Measurements from ENCODE around the gene LIMK2. TPM values are rescaled to one million over a fixed set of nuclear protein-coding genes. Genes with fewer than 3 reads are reported as not detected.
A peak's percentile ranks its signal among the peaks of the same experiment; 100 is the strongest.

LIMK2 gene
- total RNA-seq, 1 donor from 2014 or later: 18.4 TPM

DNA sequence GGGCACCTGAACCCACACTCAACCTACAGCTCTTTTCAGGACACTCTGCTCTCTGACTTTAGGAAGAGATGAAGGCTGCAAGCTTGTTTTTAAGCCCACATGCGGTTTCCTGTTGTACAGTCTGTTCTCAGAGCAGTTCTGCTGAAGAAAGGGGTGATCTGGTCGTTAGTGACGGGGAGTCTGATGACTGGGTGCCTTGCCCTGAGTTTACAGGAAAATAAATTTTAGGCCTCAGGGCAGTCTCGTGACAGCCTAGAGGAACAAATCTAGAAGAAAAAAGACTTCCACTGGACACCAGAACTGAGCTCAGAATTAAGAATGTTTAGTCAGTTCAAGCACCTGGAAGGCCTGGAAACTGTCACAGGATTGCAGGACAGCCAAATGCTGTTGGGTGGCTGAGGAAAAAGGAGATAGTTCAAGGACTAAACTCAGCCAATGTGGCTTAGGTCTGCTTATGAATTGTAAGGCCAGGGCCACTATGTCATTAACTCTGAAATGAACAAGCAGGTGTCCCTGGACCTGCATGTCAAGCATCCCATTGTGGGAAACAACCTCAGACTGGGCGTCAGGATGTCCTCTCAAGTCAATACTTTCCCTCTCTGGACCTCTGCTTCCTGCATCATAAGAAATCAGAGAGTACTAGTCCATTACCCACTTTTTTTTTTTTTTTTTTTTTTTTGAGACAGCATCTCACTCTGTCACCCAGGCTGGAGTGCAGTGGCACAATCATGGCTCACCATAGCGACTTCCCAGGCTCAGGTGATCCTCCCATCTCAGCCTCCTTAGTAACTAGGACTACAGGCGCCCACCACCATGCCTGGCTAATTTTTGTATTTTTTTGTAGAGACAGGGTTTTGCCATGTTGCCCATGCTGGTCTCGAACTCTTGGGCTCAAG, 74.5 kb downstream of the LIMK2 start:
- Histone ChIP-seq H3K27ac (peak overlapping the region; percentile 55 to 99), H3K9me3 (no peaks in the 10 kb centered on the region), H3K4me3 (no peak overlapping the region), H3K36me3 (peaks cover 60 to 73% of the 10 kb centered on the region in 2 donors), H3K4me1 (peaks cover 2 to 25% of the 10 kb centered on the region in 2 donors), H3K27me3 (no peaks in the 10 kb centered on the region)
- TF ChIP-seq, protein P1, sequence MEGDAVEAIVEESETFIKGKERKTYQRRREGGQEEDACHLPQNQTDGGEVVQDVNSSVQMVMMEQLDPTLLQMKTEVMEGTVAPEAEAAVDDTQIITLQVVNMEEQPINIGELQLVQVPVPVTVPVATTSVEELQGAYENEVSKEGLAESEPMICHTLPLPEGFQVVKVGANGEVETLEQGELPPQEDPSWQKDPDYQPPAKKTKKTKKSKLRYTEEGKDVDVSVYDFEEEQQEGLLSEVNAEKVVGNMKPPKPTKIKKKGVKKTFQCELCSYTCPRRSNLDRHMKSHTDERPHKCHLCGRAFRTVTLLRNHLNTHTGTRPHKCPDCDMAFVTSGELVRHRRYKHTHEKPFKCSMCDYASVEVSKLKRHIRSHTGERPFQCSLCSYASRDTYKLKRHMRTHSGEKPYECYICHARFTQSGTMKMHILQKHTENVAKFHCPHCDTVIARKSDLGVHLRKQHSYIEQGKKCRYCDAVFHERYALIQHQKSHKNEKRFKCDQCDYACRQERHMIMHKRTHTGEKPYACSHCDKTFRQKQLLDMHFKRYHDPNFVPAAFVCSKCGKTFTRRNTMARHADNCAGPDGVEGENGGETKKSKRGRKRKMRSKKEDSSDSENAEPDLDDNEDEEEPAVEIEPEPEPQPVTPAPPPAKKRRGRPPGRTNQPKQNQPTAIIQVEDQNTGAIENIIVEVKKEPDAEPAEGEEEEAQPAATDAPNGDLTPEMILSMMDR (IDR thresholded peaks at IDR 0.05): no peak
- peak in 1 of 2 donors; percentile 79 for DNase-seq (ENCODE audit: low spot score in 2 of 2)
- intact Hi-C loops (cut with DNase I): loop anchor here (10.0 kb wide), 1 partner anchor 982 kb away; no protein-coding TSS in a partner anchor

DNA sequence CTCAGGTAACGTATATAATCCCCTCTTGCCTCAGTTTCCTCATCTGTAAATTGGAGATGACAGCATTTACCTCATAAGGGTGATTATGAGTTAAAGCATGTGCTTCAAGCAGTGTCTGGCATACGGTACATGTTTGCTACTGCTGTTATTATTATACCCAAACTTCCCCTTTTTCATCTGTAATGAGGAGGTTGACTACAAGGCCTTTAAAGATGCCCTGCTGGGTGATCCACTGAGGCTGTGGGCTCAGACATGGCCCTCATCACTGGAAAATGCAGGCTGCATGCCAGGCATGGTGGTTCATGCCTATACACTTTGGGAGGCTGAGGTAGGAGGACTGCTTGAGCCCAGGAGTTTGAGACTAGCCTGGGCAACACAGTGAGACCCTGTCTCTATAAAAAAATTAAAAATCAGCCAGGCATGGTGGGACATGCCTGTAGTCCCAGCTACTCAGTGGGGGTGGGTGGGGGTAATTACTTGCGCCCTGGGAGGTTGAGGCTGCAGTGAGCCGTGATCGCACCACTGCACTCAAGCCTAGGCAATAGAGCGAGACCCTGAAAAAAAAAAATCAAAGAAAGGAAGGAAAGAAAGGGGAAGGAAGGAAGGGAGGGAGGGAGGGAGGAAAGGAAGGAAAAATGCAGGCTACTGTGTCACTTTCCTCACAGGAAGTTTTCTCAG, 75.9 kb downstream of the LIMK2 start:
- Histone ChIP-seq H3K9me3 (no peaks in the 10 kb centered on the region), H3K4me3 (no peak overlapping the region), H3K36me3 (peaks cover 47 to 60% of the 10 kb centered on the region in 2 donors), H3K27ac (peak overlapping the region; percentile 55 to 99), H3K27me3 (no peaks in the 10 kb centered on the region), H3K4me1 (peaks cover 5 to 30% of the 10 kb centered on the region in 2 donors)
- DNase-seq (ENCODE audit: low spot score in 2 of 2): no peak
- intact Hi-C loops (cut with DNase I): loop anchor here (2.0 to 10.0 kb wide), 2 partner anchors 111 to 983 kb away; partner anchors contain the start of gene DRG1
- TF ChIP-seq, protein P1 (IDR thresholded peaks at IDR 0.05): no peak

- TF ChIP-seq, protein P1 (IDR thresholded peaks at IDR 0.05): no peak
- H3K9me3 ChIP-seq: no peaks in the 10 kb centered on the region
- DNase-seq (ENCODE audit: low spot score in 2 of 2): no peak
- H3K36me3 ChIP-seq: peaks cover 44 to 52% of the 10 kb centered on the region in 2 donors
- H3K4me3 ChIP-seq: peak overlapping the region in 1 of 2 donors; percentile 16
- H3K4me1 ChIP-seq: peaks cover 7 to 31% of the 10 kb centered on the region in 2 donors
- intact Hi-C loops (cut with DNase I): loop anchor here (2.0 to 10.0 kb wide), 2 partner anchors 110 to 984 kb away; partner anchors contain the start of gene DRG1
- no peaks in the 10 kb centered on the region for H3K27me3 ChIP-seq
- H3K27ac ChIP-seq: peak overlapping the region; percentile 98 to 99
These were observed 76.6 kb downstream of the LIMK2 start for GRCh38 chr22:31288496-31289240.

GRCh38 chr22:31289344-31289743, 77.2 kb downstream of the LIMK2 start:
- Histone ChIP-seq H3K36me3 (peaks cover 41 to 46% of the 10 kb centered on the region in 2 donors), H3K27ac (peak overlapping the region; percentile 98 to 99), H3K9me3 (no peaks in the 10 kb centered on the region), H3K4me3 (peak overlapping the region; percentile 84 to 86), H3K4me1 (peaks cover 7 to 35% of the 10 kb centered on the region in 2 donors), H3K27me3 (no peaks in the 10 kb centered on the region)
- intact Hi-C loops (cut with DNase I): loop anchor here (2.0 to 10.0 kb wide), 2 partner anchors 109 to 985 kb away; partner anchors contain the start of gene DRG1
- DNase-seq (ENCODE audit: low spot score in 2 of 2): no peak
- TF ChIP-seq, protein P1 (IDR thresholded peaks at IDR 0.05): no peak

Data from ascending aorta (tissue), 2 donors.